Glutamatergic neuron (in vitro differentiated cells): ENCODE data around the gene DHRS4L2. TPM values are rescaled to one million over a fixed set of nuclear protein-coding genes. Genes with fewer than 3 reads are reported as not detected.
"Not testable (repeated sequence)": the region's sequence is repeated elsewhere in the genome, so short reads cannot be mapped to it uniquely, and the experiment has no call there.

Experiments
- DNase-seq: peaks from one replicate; pipeline ENCODE4 v3.0.0; 2022
- H3K27ac Mint-ChIP-seq: one replicate; pipeline ENCODE4 v1.8.0; 2020; ENCODE audit warnings: mild to moderate bottlenecking, mixed read lengths, inconsistent platforms; ENCODE audit not compliant: unreplicated experiment
- H3K27me3 Mint-ChIP-seq: one replicate; pipeline ENCODE4 v1.8.0; 2020; ENCODE audit warnings: mild to moderate bottlenecking, moderate library complexity, mixed read lengths, inconsistent platforms; ENCODE audit not compliant: unreplicated experiment
- H3K36me3 Mint-ChIP-seq: one replicate; pipeline ENCODE4 v1.8.0; 2020; ENCODE audit warnings: mild to moderate bottlenecking, mixed read lengths, inconsistent platforms; ENCODE audit not compliant: unreplicated experiment
- H3K4me1 Mint-ChIP-seq: one replicate; pipeline ENCODE4 v1.8.0; 2020; ENCODE audit warnings: mild to moderate bottlenecking, low read depth, mixed read lengths, inconsistent platforms; ENCODE audit not compliant: unreplicated experiment
- H3K4me3 Mint-ChIP-seq: one replicate; pipeline ENCODE4 v1.8.0; 2020; ENCODE audit warnings: mild to moderate bottlenecking, mixed read lengths, inconsistent platforms; ENCODE audit not compliant: unreplicated experiment
- H3K9me3 Mint-ChIP-seq: one replicate; pipeline ENCODE4 v1.8.0; 2020; ENCODE audit warnings: mild to moderate bottlenecking, moderate library complexity, mixed read lengths, inconsistent platforms; ENCODE audit not compliant: unreplicated experiment
- total RNA-seq: library from RNA; stranded (reverse); fragmentation: NEBNext Ultra II Directional; extraction: Animal tissue kit (Norgen Biotek cat#: 25700); gene quantifications from one replicate; pipeline ENCODE4 v1.2.1, GENCODE V29; 2021; ENCODE audit not compliant: unreplicated experiment
- TF ChIP-seq, protein P1 (sequence below): fragments of 200-600 bp; sonication (generic); IDR thresholded peaks from one replicate; pipeline ENCODE4 v1.5.0; 2021; ENCODE audit not compliant: partially characterized antibody, unreplicated experiment

DHRS4L2 gene
- total RNA-seq, 1 donor from 2014 or later, result 10.4 TPM

DNA sequence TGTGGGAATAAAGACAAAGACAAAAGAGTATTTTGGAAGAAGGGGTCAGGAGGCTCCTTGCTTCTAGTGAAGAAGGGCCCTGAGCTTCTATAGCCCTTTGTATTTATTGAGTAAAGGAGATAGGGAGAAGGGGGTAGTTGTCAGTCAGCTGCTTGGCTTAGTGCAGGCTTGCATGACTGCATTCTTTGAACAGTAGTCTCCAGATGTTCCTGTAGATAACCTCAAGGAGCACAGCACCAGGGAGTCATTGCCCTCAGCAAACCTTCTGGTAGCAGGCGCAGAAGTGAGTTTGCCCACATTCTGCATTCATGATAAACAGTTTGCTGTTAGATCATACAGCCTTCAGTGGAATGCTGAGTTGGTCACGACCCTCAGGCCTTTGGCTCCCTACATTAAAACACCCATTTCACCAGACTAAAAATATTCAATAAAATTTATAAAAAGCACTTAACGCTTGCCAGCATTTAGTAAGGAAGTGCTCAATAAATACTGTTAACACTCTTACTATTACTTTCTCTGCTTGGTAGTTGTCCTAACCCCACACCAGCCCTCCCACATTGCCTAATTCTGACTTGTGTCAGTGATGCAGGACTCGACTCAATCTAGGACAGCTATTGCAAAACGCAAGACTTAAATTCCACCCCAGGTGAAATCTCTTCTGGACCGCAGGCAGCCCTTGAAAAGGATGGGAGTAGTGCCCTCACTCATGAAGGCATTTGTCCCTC lies 38.2 kb upstream of the DHRS4L2 start:
- peaks cover 13% of the 10 kb centered on the region for H3K9me3 Mint-ChIP-seq
- H3K27me3 Mint-ChIP-seq, result peaks cover 19% of the 10 kb centered on the region

DNA sequence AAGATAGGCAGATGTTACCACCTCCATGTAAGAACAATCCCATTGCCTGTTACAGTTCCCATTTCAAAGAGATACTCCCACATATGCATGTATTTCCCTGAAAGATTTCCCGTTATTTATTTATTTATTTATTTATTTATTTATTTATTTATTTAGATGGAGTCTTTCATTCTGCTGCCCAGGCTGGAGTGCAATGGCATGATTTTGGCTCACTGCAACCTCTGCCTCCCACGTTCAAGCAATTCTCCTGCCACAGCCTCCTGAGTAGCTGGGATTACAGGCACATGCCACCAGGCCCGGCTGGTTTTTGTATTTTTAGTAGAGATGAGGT lies 37.6 kb upstream of the DHRS4L2 start:
- not testable (repeated sequence) for H3K4me3 Mint-ChIP-seq, H3K27ac Mint-ChIP-seq, DNase-seq
- Mint-ChIP-seq H3K9me3 (peaks cover 13% of the 10 kb centered on the region), H3K27me3 (peaks cover 19% of the 10 kb centered on the region), H3K36me3 (peaks cover 17% of the 10 kb centered on the region), H3K4me1 (peaks cover 20% of the 10 kb centered on the region)

More for the DNA sequence above, 38.2 kb upstream of the DHRS4L2 start:
- Mint-ChIP-seq H3K4me3 (no peak overlapping the region), H3K36me3 (peaks cover 17% of the 10 kb centered on the region), H3K27ac (no peak overlapping the region), H3K4me1 (peaks cover 20% of the 10 kb centered on the region)
- TF ChIP-seq, protein P1, sequence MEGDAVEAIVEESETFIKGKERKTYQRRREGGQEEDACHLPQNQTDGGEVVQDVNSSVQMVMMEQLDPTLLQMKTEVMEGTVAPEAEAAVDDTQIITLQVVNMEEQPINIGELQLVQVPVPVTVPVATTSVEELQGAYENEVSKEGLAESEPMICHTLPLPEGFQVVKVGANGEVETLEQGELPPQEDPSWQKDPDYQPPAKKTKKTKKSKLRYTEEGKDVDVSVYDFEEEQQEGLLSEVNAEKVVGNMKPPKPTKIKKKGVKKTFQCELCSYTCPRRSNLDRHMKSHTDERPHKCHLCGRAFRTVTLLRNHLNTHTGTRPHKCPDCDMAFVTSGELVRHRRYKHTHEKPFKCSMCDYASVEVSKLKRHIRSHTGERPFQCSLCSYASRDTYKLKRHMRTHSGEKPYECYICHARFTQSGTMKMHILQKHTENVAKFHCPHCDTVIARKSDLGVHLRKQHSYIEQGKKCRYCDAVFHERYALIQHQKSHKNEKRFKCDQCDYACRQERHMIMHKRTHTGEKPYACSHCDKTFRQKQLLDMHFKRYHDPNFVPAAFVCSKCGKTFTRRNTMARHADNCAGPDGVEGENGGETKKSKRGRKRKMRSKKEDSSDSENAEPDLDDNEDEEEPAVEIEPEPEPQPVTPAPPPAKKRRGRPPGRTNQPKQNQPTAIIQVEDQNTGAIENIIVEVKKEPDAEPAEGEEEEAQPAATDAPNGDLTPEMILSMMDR, result no peak
- DNase-seq, result no peak

DNA sequence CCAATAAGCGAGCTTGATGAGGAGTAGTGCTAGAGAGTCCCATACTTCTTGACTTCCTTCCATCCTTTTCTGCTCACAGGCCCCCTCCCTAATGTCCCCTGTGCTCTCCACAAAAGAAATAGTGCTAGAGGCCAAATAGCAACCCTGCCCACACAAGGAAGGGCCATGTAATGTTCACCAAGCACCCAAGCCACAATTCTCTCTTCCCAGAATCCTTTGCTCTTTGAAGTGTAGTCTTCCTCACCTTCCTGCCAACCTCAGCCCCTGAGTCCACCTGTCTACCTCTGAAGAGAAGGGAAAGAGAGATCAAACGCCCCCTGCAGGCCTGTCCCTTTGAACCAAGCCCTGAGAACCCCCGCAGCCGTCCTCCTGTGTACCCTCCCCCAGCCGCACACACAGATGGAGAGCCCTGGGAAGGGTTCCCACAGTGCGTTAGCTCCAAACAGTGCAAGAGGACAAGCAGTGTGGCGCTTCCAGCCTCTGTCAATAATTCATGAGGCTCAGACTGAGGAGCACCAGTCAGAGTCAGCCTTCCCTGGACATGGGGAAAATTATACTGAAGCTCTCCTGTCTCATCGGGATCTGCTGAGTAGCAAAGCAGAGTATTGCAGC lies 37.0 kb upstream of the DHRS4L2 start:
- TF ChIP-seq, protein P1, result peak; percentile 42
- peaks cover 18% of the 10 kb centered on the region for H3K27me3 Mint-ChIP-seq
- peaks cover 20% of the 10 kb centered on the region for H3K4me1 Mint-ChIP-seq
- H3K27ac Mint-ChIP-seq, result peak overlapping the region; percentile 72
- peak overlapping the region; percentile 51 for H3K4me3 Mint-ChIP-seq
- H3K9me3 Mint-ChIP-seq, result peaks cover 13% of the 10 kb centered on the region
- peak; percentile 64 for DNase-seq
- H3K36me3 Mint-ChIP-seq, result peaks cover 12% of the 10 kb centered on the region

DNA sequence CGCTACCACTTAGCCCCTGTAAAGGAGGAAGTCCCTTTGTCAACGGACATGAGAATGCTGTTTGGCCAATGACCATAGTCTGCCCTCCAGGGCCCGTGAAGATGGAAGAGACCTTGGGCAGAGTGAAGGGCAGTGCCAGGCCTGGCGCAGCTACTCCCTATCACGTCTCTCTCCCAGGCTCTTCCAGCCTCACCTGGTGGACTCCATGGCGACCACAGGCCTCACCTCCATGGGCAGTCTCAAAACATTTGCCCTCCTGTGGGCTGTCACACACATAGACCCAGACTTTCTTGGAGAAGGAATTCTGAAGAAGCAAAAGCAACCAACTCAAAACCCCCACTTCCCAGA lies 35.6 kb upstream of the DHRS4L2 start:
- Mint-ChIP-seq H3K27me3 (peaks cover 18% of the 10 kb centered on the region), H3K27ac (peak overlapping the region; percentile 77), H3K4me3 (peak overlapping the region; percentile 99), H3K4me1 (peaks cover 20% of the 10 kb centered on the region)
- DNase-seq, H3K36me3 Mint-ChIP-seq, H3K9me3 Mint-ChIP-seq: not testable (repeated sequence)

DNA sequence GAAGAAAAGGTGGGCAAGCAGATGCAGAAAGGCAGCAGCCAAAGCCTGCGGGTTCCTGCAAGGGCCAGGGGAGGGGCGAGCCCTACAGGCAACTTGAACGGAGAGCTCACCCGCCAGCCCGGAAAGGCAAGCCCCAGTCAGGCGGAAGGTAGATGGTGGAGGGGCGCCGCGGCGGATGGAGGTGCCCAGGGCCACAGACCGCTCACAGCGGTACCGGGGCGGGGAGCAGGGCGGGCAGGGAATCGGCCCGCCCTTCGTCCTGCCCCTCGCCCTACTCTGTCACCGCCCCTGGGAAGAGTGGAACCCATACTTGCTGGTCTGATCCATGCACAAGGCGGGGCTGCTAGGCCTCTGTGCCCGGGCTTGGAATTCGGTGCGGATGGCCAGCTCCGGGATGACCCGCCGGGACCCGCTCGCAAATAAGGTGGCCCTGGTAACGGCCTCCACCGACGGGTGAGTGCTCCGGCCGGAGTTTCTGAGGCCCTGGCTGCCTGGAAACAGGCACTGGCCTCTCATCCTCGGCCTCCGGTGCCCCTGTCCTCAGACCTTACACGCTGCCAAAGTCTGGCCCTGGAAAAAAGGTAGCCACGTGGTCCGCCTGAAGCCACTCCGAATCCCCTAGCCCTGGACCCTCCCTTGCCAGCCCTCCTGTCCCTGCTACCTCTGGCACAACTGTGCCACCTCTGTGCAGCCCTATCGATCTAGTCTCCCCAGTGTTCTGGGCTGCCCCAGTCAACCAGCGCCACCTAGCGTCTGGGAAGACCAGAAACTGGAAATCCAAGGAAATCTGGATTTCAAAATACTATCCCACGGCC lies 35.1 kb upstream of the DHRS4L2 start, which contains the start of gene DHRS4:
DHRS4 (plus strand) TSS at position 307 of the 815 bp plus-strand sequence; CDS start at position 326, 19 bp downstream.
- Mint-ChIP-seq H3K9me3 (peaks cover 9% of the 10 kb centered on the region), H3K4me3 (peak within 1 kb of the TSS; percentile 99), H3K27ac (peak within 1 kb of the TSS; percentile 98), H3K4me1 (peaks cover 20% of the 10 kb centered on the region), H3K27me3 (peaks cover 18% of the 10 kb centered on the region), H3K36me3 (peaks cover 5% of the 10 kb centered on the region)
- DNase-seq, result peak; percentile 89
- TF ChIP-seq, protein P1, result peak; percentile 90

DNA sequence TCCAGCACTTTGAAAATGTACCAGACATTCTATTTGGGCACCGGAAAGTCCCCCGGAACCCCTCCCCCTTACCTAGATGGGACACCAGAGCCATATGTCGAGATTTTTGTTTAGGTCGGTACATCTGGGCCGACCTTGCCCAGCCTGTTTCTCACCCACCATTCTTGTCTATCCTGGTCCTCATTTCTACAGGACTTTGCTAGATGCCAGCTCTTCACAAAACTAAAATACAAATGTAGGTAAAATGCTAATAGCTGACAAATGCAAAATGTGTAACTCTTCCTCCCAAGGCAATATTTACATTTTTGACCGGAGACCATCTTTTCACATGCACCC lies 34.5 kb upstream of the DHRS4L2 start:
- Mint-ChIP-seq H3K4me1 (peaks cover 20% of the 10 kb centered on the region), H3K27ac (peak overlapping the region; percentile 98), H3K27me3 (peaks cover 15% of the 10 kb centered on the region), H3K4me3 (peak overlapping the region; percentile 99)
- not testable (repeated sequence) for H3K9me3 Mint-ChIP-seq, DNase-seq, H3K36me3 Mint-ChIP-seq
- TF ChIP-seq, protein P1, result peak; percentile 19

DNA sequence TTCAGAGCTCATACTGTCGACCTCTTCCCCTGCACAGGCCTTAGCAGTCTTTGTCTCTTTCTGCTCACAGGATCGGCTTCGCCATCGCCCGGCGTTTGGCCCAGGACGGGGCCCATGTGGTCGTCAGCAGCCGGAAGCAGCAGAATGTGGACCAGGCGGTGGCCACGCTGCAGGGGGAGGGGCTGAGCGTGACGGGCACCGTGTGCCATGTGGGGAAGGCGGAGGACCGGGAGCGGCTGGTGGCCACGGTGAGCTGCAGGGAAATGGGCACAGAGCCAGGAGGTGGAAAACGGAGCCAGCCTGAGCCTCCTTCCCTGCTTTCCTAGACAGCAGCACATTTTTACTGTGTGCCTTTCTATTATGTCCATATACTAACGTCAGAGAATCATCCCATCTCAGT lies 33.8 kb upstream of the DHRS4L2 start:
- not testable (repeated sequence) for H3K9me3 Mint-ChIP-seq, H3K4me3 Mint-ChIP-seq, H3K27ac Mint-ChIP-seq, H3K36me3 Mint-ChIP-seq, DNase-seq
- Mint-ChIP-seq H3K4me1 (peaks cover 20% of the 10 kb centered on the region), H3K27me3 (peaks cover 14% of the 10 kb centered on the region)

DNA sequence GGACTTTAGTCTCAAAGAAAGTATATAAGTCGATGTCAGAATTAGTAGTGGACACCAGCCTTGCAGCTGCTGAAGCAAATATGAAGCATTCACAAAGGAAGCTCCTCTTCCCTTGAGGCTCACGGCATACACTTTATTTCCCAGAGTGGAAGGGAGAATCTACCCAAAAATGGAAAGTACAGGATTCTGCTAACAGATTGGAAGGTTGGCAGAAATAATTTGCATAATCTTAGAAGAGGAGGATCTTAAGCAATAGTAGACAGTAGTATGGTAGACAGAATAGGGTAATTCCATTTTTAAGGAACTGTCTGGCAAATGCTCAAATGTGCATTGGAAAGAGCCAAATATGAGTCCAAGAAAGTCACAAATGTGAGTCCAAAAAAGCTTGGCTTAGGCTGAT lies 32.9 kb upstream of the DHRS4L2 start:
- H3K27ac Mint-ChIP-seq, H3K36me3 Mint-ChIP-seq, H3K4me3 Mint-ChIP-seq, DNase-seq, H3K9me3 Mint-ChIP-seq: not testable (repeated sequence)
- Mint-ChIP-seq H3K27me3 (peaks cover 14% of the 10 kb centered on the region), H3K4me1 (peaks cover 20% of the 10 kb centered on the region)
